Kidney epithelial cell (primary cell): Measurements from ENCODE around the gene ZBTB16. TPM values are rescaled to one million over a fixed set of nuclear protein-coding genes. Genes with fewer than 3 reads are reported as not detected.

Experiments
- DNase-seq: peaks from one replicate; pipeline ENCODE4 v3.0.0-alpha.2; 2010; ENCODE audit warnings: low read depth
- H3K27me3 ChIP-seq: 2 replicates; pipeline ENCODE4 v1.6.0; 2011; ENCODE audit warnings: low read length; ENCODE audit not compliant: control insufficient read depth, insufficient read depth
- H3K36me3 ChIP-seq: 2 replicates; pipeline ENCODE4 v1.5.1; 2011; ENCODE audit warnings: low read length; ENCODE audit not compliant: control insufficient read depth, insufficient read depth
- H3K4me3 ChIP-seq: 2 replicates; pipeline ENCODE4 v1.5.1; 2011; ENCODE audit warnings: low read depth, mild to moderate bottlenecking, control low read depth, low read length
- total RNA-seq: library from RNA; depleted of rRNA; stranded (reverse); fragments of >200 nt; gene quantifications from 2 replicates; pipeline ENCODE4 v1.2.3, GENCODE V29; 2015
- TF ChIP-seq, protein P1 (sequence below): IDR thresholded peaks from 2 replicates; pipeline ENCODE4 v1.5.1; 2011; ENCODE audit warnings: mild to moderate bottlenecking, moderate library complexity, low read length, control low read depth, inconsistent platforms; ENCODE audit not compliant: insufficient read depth, poor library complexity, severe bottlenecking

The ZBTB16 gene
- total RNA-seq, 1 donor from 2014 or later: 0.08 TPM

DNA sequence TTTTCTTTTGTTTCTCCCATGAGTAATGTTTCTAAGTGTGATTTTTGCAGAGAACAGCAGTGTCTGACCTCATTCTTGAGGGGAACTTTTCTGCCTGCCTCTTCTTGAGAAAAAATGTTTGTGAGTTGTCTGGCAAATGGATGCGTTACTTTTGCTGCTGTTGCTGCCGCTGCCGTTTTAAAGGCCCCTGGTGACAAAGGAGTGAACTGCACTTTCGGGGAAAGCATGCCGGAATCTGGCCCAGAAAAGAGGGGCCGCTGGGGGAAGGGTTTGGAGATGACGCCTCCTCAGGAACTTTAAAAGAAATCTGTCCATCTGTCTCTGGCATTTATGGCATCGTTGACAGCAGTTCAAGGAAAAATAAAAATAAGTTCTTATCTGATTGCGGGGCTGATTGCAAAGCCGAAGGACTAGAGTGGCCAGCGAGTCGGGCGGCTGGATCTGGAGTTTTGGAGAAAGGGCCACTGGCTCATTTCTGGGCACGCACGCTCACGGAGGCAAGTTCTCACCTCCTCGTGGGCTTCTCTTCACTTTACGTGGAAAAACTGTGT lies 16.5 kb downstream of the ZBTB16 start:
- TF ChIP-seq, protein P1, sequence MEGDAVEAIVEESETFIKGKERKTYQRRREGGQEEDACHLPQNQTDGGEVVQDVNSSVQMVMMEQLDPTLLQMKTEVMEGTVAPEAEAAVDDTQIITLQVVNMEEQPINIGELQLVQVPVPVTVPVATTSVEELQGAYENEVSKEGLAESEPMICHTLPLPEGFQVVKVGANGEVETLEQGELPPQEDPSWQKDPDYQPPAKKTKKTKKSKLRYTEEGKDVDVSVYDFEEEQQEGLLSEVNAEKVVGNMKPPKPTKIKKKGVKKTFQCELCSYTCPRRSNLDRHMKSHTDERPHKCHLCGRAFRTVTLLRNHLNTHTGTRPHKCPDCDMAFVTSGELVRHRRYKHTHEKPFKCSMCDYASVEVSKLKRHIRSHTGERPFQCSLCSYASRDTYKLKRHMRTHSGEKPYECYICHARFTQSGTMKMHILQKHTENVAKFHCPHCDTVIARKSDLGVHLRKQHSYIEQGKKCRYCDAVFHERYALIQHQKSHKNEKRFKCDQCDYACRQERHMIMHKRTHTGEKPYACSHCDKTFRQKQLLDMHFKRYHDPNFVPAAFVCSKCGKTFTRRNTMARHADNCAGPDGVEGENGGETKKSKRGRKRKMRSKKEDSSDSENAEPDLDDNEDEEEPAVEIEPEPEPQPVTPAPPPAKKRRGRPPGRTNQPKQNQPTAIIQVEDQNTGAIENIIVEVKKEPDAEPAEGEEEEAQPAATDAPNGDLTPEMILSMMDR: peak; percentile 71
- no peak for DNase-seq
- no peaks in the 10 kb centered on the region for H3K36me3 ChIP-seq
- H3K27me3 ChIP-seq: peaks cover 15% of the 10 kb centered on the region
- no peak overlapping the region for H3K4me3 ChIP-seq

DNA sequence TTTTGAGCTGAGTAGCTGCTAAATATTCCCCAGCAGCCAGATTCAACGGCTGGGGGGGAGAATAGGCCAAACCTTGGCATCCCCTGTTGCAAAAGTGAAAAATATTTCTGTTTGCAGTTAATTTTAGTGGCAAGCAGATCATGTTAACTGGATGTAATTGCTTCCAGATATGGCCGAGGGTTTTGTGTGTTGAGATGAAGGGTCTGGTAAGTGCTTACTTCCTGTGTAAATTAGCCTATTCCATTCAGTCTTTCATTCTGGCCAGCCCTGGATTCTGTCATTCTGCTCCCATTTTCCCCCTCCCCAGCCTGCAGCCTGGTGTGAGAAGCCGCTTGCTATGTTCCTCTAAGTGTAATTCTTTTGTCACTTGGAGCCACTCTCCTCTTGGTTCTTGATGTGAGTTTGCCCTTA lies 17.4 kb downstream of the ZBTB16 start:
- TF ChIP-seq, protein P1: no peak
- no peak overlapping the region for H3K4me3 ChIP-seq
- DNase-seq: no peak
- no peaks in the 10 kb centered on the region for H3K36me3 ChIP-seq
- H3K27me3 ChIP-seq: peaks cover 15% of the 10 kb centered on the region

- Histone ChIP-seq H3K27me3 (peaks cover 13% of the 10 kb centered on the region), H3K4me3 (no peak overlapping the region), H3K36me3 (no peaks in the 10 kb centered on the region)
- DNase-seq: no peak
- TF ChIP-seq, protein P1: no peak
These were observed 18.2 kb downstream of the ZBTB16 start for GRCh38 chr11:114077482-114078305.

- no peak overlapping the region for H3K4me3 ChIP-seq
- H3K36me3 ChIP-seq: no peaks in the 10 kb centered on the region
These were observed 18.9 kb downstream of the ZBTB16 start for GRCh38 chr11:114078423-114078822.

GRCh38 chr11:114079511-114080065 lies 20.1 kb downstream of the ZBTB16 start:
- no peaks in the 10 kb centered on the region for H3K36me3 ChIP-seq
- peaks cover 9% of the 10 kb centered on the region for H3K27me3 ChIP-seq
- TF ChIP-seq, protein P1: no peak
- no peak for DNase-seq
- H3K4me3 ChIP-seq: no peak overlapping the region

More at GRCh38 chr11:114078423-114078822, 18.9 kb downstream of the ZBTB16 start:
- DNase-seq: no peak
- TF ChIP-seq, protein P1: no peak
- peaks cover 15% of the 10 kb centered on the region for H3K27me3 ChIP-seq

GRCh38 chr11:114080219-114080618 lies 20.7 kb downstream of the ZBTB16 start:
- TF ChIP-seq, protein P1: no peak
- H3K27me3 ChIP-seq: peaks cover 10% of the 10 kb centered on the region
- DNase-seq: no peak
- H3K36me3 ChIP-seq: no peaks in the 10 kb centered on the region
- H3K4me3 ChIP-seq: no peak overlapping the region
